ENCODE measurements around the gene MARS2.

- no peak for TF ChIP-seq CTCF (conservative IDR thresholded peaks at IDR 0.05; ENCODE audit: low read length)
- no peak for TF ChIP-seq EZH2phosphoT487 (IDR thresholded peaks at IDR 0.05; ENCODE audit: borderline replicate concordance, low read depth, low read length)
These were observed 38.9 kb upstream of the MARS2 start for GRCh38 chr2:197666277-197666676.
